GM18498 (cell line): Measurements from ENCODE around the gene DCAF11.

Experiments
- ATAC-seq: cut with Tn5 transposase; IDR thresholded peaks from one replicate; pipeline ENCODE4 v1.9.1; 2021; ENCODE audit warnings: mild to moderate bottlenecking, moderate library complexity; ENCODE audit not compliant: unreplicated experiment

DCAF11 gene

DNA sequence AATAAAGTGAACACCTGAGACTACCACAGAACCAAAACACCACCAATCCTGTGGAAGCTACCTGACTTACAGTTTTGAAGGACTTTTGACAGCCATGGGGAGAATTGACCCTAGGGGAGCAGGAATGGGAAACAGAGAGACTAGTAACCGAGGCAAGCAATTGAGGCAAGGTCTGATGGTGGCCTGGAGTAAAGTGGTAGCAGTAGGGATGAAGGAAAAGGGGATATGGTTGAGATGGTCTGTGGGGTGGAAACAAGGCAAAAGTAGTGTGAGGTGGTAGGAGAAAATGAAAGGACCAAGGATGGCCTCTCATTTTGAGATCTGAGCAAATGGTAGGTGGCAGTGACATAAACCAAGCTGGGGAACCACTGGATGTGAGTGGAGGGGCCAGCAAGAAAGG is 42.3 kb downstream of the DCAF11 start:
- ATAC-seq, result no peak

DNA sequence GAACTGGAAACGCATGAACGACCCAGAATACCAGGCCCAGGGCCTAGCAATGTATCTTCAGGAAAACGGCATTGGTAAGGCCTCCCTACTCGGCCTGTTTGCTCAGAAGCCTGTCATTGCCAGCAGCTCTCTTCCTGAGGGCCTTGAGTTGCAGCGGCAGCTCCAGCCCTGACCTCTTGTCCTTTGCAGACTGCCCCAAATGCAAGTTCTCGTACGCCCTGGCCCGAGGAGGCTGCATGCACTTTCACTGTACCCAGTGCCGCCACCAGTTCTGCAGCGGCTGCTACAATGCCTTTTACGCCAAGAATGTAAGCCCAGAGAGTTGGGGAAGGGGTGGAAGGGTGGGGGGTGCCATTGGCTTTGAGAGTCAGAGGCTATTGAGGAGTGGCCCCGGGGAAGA is 42.8 kb downstream of the DCAF11 start:
- ATAC-seq, result no peak

DNA sequence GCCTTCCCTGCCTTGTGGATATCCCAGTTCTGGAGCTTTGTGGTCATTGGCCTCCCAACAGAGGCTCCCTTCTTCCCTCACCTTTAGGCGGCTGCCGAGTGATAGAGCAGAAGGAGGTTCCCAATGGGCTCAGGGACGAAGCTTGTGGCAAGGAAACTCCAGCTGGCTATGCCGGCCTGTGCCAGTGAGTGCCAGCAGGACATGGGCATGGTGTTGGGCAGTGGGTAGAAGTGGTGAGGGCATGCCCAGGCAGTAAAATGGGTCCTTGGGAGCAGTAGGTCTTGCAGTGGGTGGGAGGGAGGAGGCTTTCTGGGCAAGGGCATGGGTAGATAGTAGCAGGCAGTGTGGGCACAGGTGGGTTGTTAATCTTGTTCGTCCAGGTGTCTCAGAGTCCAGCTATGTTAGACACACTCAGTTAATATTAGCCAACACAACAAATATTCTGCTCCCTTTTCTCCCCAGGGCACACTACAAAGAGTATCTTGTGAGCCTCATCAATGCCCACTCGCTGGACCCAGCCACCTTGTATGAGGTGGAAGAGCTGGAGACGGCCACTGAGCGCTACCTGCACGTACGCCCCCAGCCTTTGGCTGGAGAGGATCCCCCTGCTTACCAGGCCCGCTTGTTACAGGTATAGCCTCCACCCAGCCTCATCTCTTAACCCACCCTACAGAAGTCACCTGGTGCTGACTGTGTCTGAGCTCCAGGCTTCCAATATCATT is 45.4 kb downstream of the DCAF11 start:
- no peak for ATAC-seq

DNA sequence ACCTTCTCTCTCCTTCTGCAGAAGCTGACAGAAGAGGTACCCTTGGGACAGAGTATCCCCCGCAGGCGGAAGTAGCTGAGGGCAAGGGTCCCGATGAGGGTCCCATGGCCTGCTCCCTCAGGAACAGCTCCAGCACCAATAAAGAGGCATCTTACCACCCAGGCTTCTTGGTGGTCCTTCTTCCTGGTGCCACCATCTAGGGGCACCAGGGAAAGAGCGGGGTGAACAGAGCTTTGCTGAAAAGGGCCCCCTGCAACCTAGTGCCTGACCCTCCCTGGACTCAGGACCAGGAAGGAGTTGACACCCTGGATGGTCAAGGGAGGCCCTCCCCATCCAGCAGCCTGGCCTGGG is 45.9 kb downstream of the DCAF11 start:
- ATAC-seq, result peak; percentile 13

DNA sequence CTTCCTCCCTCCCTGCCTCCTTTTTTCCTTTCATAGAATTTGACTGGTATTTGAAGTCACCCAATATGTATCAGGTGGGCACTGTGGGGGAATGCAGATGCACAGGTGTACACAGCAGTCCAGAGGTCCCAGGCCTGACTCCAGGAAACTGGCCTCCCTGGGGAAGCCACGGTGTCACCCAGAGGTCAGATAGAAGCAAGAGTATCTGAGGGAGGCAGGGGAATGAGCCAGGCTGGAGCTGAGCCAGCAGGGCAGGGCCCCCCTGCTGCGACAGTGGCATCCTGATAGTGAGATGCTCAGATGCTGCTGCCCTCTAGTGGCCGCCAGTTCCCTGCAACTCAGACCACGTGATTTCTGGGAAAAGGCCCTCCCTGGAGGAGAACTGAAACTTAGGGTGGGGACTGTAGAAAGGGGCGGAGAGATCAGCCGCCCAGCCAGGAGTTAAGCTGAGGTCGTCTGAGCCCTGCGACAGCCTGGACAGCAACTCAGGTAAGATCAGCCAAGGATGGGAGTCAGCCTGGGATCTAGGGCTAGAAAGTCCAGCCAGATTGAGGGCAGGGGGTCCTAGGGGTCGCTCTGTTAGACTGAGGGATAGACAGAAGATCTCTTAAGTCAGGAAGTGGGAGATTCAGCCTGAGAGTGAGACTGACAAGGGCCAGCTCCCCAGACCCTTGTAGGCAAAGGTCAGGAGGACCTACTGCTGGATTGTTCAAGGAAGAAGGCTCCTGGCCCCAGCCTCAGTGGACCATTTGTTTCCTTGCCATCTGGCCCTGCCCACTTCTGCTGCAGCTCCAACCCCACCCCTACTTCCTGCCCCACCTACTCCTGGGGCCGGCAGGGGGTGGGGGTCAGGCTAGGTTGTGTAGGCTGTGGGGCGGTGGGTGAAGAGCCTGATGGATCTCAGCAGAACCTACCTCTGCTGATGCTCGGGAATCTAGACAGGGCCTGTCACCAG is 46.5 kb downstream of the DCAF11 start, which contains the start of gene IRF9:
IRF9 (plus strand) TSS at position 416 of the 955 bp plus-strand sequence. CDS start 880 bp downstream, outside the sequence.
- peak; percentile 80 for ATAC-seq

DNA sequence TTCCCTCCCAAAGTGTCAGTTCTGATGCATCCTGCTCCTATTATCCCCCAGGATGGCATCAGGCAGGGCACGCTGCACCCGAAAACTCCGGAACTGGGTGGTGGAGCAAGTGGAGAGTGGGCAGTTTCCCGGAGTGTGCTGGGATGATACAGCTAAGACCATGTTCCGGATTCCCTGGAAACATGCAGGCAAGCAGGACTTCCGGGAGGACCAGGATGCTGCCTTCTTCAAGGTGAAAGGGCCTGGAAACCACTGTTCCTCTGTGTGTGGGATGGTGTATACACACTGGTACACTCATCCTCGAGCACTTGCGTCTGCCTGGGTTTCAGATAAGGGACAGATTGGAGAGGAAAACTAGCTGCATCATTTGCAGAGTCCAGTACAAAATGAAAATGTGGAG is 47.5 kb downstream of the DCAF11 start:
- ATAC-seq, result no peak

DNA sequence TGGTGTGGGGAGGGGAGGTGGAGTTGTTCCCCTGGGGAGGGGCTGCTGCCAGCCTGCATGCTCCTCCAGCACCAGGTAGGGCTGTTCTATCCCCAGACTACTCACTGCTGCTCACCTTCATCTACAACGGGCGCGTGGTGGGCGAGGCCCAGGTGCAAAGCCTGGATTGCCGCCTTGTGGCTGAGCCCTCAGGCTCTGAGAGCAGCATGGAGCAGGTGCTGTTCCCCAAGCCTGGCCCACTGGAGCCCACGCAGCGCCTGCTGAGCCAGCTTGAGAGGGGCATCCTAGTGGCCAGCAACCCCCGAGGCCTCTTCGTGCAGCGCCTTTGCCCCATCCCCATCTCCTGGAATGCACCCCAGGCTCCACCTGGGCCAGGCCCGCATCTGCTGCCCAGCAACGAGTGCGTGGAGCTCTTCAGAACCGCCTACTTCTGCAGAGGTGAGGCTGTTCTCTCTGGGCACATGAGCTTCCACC is 50.0 kb downstream of the DCAF11 start:
- ATAC-seq, result no peak

DNA sequence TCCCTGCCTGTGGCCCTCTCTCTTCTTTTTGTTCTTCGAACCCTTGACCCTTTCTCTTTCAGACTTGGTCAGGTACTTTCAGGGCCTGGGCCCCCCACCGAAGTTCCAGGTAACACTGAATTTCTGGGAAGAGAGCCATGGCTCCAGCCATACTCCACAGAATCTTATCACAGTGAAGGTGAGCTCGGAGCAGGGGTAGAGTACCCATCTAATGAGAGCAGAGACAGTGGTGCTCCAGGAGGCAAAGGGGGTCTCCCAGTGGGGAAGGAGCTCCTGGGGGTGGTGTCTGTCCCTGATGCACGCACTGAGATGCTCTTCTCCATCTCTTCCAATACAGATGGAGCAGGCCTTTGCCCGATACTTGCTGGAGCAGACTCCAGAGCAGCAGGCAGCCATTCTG is 51.2 kb downstream of the DCAF11 start:
- ATAC-seq, result no peak

DNA sequence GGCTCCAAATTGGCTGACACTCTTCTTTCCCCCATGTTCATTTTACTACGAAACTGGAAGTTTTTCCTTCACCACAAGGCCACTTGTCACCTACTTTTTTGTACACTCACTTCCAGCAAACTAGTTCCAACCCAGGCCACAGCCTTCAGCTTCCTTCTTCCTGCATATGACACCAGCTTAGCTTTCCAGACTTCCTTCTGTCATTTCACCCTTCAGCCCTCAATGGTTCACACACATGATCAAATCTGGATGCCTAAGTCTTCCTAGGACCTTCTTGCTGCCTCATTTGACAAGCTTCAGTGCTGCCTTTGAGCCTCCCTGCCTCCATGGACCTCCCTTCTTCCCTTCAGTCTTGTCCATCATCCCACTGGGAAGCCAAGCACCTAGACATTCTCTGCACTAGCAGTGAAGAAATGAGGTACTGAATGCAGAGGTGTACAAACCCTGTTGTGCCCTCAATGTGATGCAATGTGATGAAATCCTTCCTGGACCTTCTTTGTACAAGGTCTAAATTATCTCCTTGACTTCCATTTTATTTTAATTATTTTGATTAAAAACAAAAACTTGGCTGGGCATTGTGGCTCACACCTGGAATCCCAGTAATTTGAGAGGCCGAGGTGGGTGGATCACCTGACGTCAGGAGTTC is 53.0 kb downstream of the DCAF11 start:
- no peak for ATAC-seq

DNA sequence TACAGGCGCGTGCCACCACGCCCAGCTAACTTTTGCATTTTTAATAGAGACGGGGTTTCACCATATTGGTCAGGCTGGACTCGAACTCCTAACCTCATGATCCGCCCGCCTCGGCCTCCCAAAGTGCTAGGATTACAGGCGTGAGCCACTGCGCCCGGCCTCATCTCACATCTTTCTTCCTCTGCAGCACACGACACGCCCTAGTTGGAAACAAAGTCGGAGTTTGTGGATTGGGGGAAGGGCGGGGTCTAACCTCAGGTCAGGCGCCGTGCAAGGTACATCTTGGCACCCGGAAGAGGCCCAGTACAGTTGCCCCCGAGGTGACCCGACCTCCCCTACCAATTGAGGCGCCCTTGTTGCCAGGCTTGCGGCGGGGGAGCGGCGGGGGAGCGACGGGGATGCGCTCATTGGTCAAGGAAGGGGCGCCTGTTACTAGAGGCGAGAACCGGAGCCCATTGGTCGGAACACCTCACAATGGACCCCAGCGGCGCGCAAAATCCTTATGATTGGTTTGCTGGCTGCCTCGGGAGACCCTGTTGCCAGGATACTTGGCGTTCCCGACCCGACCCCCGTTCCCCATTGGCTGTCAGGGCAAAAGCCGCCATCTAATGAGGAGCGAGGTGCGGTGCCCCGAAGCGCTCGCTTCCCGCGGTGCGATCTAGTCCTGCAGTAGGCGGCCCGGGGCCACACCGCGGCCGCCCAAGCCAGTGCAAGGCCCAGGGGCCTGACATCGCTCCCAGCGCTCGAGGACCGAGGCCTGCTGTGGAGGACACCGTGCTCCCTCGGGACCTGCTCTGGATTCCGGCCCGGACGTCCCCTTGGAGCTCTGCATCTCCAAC is 57.1 kb downstream of the DCAF11 start, which contains the start of gene REC8:
REC8 (plus strand) TSS at position 659 of the 839 bp plus-strand sequence. CDS start 473 bp downstream, outside the sequence.
- peak; percentile 82 for ATAC-seq

DNA sequence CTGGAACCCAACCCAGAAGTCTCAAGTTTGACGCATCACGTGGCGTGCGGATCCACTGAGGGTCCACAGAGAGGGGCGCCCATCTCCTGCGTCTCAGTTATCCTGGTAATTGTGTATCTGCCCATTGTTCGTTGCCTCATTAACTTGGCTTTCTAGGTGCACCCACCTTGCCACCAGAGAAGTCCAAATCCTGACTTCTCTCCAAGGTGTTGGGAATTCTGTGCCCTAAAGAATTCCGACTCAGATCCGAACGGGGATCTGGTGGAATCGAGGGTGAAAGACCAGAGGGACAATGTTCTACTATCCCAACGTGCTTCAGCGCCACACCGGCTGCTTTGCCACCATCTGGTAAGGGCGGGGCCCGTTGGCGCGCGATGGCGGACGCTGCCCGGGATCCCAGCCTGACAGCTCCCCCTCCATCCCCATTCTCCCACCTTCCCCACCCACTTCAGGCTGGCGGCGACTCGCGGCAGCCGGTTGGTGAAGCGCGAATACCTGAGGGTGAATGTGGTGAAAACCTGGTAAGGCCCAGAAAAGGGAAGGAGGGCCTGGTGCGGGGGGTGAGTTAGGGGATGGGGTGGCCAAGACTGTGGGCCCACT is 57.8 kb downstream of the DCAF11 start:
- no peak for ATAC-seq

DNA sequence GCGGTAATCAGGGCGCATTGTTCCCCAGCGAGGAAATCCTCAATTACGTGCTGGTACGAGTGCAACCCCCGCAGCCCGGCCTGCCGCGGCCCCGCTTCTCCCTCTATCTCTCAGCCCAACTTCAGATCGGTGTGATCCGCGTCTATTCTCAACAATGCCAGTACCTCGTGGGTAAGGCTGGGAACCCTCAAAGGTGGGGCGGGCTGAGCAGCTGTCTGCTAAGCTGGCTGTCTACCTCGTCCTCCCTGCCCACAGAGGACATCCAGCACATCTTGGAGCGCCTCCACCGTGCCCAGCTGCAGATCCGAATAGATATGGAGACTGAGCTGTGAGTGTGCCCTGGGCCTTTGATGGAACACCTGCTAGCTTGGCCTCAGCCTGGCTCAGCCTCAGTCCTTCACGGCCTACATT is 58.3 kb downstream of the DCAF11 start:
- ATAC-seq, result no peak
